H1 (cell line): Measurements from ENCODE around the gene KLK6. TPM values are rescaled to one million over a fixed set of nuclear protein-coding genes. Genes with fewer than 3 reads are reported as not detected.

Source experiments
- CTCF ChIA-PET: fragments of 300-600 bp; sonication (Branson Sonifier 250); formaldehyde crosslinking; loops from one replicate; lab custom pipeline; 2021; ENCODE audit not compliant: partially characterized antibody; lab: Charles Lee
- POLR2A ChIA-PET: fragments of 300-600 bp; sonication (Branson Sonifier 250); formaldehyde crosslinking; loops from one replicate; lab custom pipeline; 2021; ENCODE audit warnings: inconsistent platforms; ENCODE audit not compliant: partially characterized antibody; lab: Charles Lee
- DNase-seq, 2 experiments: peaks; one replicate each; pipeline versions ENCODE4 v3.0.0 to v3.0.0-alpha.2; 2010 to 2022; ENCODE audit warnings: low spot score in 2 of 2, low read depth in 1 of 2, mixed read lengths in 1 of 2
- FAIRE-seq: peaks from 2 replicates; lab custom pipeline; 2011; peaks lifted over from hg19 to GRCh38; lab: Jason Lieb, UNC
- H2AFZ ChIP-seq: 2 replicates; pipeline ENCODE4 v1.8.1; 2012; ENCODE audit warnings: low read length, inconsistent platforms
- H2AK5ac ChIP-seq: 2 replicates; pipeline ENCODE4 v1.6.1; 2013; ENCODE audit warnings: low read depth, low read length
- H2BK120ac ChIP-seq: replicated peaks from 2 replicates; pipeline ENCODE3; 2013; ENCODE audit warnings: low read depth, low read length, inconsistent platforms
- H2BK12ac ChIP-seq: 2 replicates; pipeline ENCODE4 v1.6.1; 2013; ENCODE audit warnings: low read depth, low read length
- H2BK15ac ChIP-seq: 2 replicates; pipeline ENCODE4 v1.6.1; 2013; ENCODE audit warnings: low read length
- H2BK20ac ChIP-seq: 2 replicates; pipeline ENCODE4 v1.6.1; 2013; ENCODE audit warnings: low read length
- H2BK5ac ChIP-seq: 2 replicates; pipeline ENCODE4 v1.6.1; 2013; ENCODE audit warnings: low read depth, low read length
- H3K14ac ChIP-seq: 2 replicates; pipeline ENCODE4 v1.6.1; 2013; ENCODE audit warnings: inconsistent platforms; ENCODE audit not compliant: insufficient read length
- H3K18ac ChIP-seq: 2 replicates; pipeline ENCODE4 v1.6.1; 2013; ENCODE audit warnings: low read length; ENCODE audit errors: extremely low read depth
- H3K23ac ChIP-seq: 2 replicates; pipeline ENCODE4 v1.6.1; 2013; ENCODE audit warnings: inconsistent platforms; ENCODE audit not compliant: insufficient read length
- H3K23me2 ChIP-seq: 2 replicates; pipeline ENCODE4 v1.6.1; 2013; ENCODE audit warnings: low read depth, low read length
- H3K27ac ChIP-seq: 2 replicates; pipeline ENCODE4 v1.6.1; 2011; ENCODE audit warnings: low read depth, low read length, inconsistent platforms
- H3K27me3 ChIP-seq, 4 experiments: replicated peaks in 1 of 4; 1 replicate in 1 of 4; 2 replicates in 3 of 4; pipeline versions ENCODE4 v1.6.1 to v1.8.1; 2011 to 2013; ENCODE audit warnings: low read length in 3 of 4, mild to moderate bottlenecking in 3 of 4, inconsistent platforms in 2 of 4, mixed read lengths in 2 of 4, moderate library complexity in 1 of 4; ENCODE audit not compliant: control insufficient read depth in 3 of 4, insufficient read depth in 3 of 4; ENCODE audit errors: extremely low read depth in 1 of 4
- H3K36me3 ChIP-seq, 4 experiments: 2 replicates each; pipeline versions ENCODE4 v1.6.1 to v1.8.1; 2011 to 2013; ENCODE audit warnings: mild to moderate bottlenecking in 4 of 4, low read length in 3 of 4, moderate library complexity in 2 of 4, control low read depth in 1 of 4, inconsistent platforms in 1 of 4; ENCODE audit not compliant: insufficient read depth in 4 of 4, control insufficient read depth in 2 of 4
- H3K4ac ChIP-seq: replicated peaks from 2 replicates; pipeline ENCODE3; 2013; ENCODE audit warnings: low read length, low read depth, mixed read lengths, inconsistent platforms; ENCODE audit not compliant: insufficient read length
- H3K4me1 ChIP-seq, 4 experiments: replicated peaks in 1 of 4; 1 replicate in 1 of 4; 2 replicates in 3 of 4; pipeline versions ENCODE4 v1.6.1 to v1.8.1; 2011 to 2013; ENCODE audit warnings: low read length in 3 of 4, inconsistent platforms in 2 of 4, mixed read lengths in 1 of 4; ENCODE audit not compliant: insufficient read depth in 4 of 4, control insufficient read depth in 3 of 4
- H3K4me2 ChIP-seq, 2 experiments: 2 replicates each; pipeline versions ENCODE4 v1.6.1 to v1.8.1; 2011 to 2013; ENCODE audit warnings: low read depth in 2 of 2, low read length in 2 of 2, control low read depth in 1 of 2, inconsistent platforms in 1 of 2, mild to moderate bottlenecking in 1 of 2; ENCODE audit not compliant: insufficient read depth in 1 of 2
- H3K4me3 ChIP-seq, 4 experiments: fragments of 200-600, 300-600 bp in 1 of 4; sonication (generic), shearing (Covaris generic), sonication (Bioruptor Twin) in 1 of 4; 2 replicates each; pipeline versions ENCODE4 v1.5.1 to v1.8.1; 2011 to 2016; ENCODE audit warnings: low read length in 4 of 4, low read depth in 3 of 4, control low read depth in 2 of 4, inconsistent platforms in 2 of 4, mild to moderate bottlenecking in 2 of 4, mixed read lengths in 1 of 4, moderate library complexity in 1 of 4; ENCODE audit not compliant: insufficient read depth in 2 of 4; ENCODE audit errors: extremely low read depth in 1 of 4
- H3K56ac ChIP-seq: replicated peaks from 2 replicates; pipeline ENCODE3; 2013; ENCODE audit warnings: low read depth, mild to moderate bottlenecking, mixed read lengths, low read length, inconsistent platforms; ENCODE audit not compliant: insufficient read length
- H3K79me1 ChIP-seq: 2 replicates; pipeline ENCODE4 v1.6.1; 2013; ENCODE audit warnings: low read depth, low read length, control low read depth
- H3K79me2 ChIP-seq, 2 experiments: 2 replicates each; pipeline versions ENCODE4 v1.6.1 to v1.8.1; 2012 to 2013; ENCODE audit warnings: low read length in 2 of 2, mild to moderate bottlenecking in 2 of 2, inconsistent platforms in 1 of 2; ENCODE audit not compliant: insufficient read depth in 2 of 2, control insufficient read depth in 1 of 2
- H3K9ac ChIP-seq, 4 experiments: replicated peaks in 1 of 4; 1 replicate in 1 of 4; 2 replicates in 3 of 4; pipeline versions ENCODE4 v1.6.1 to v1.8.1; 2011 to 2013; ENCODE audit warnings: low read depth in 3 of 4, low read length in 3 of 4, control low read depth in 2 of 4, mild to moderate bottlenecking in 2 of 4, moderate library complexity in 2 of 4, inconsistent platforms in 1 of 4; ENCODE audit errors: extremely low read depth in 1 of 4
- H3K9me3 ChIP-seq, 2 experiments: 2 replicates each; pipeline versions ENCODE4 v1.6.1 to v1.8.1; 2012 to 2013; ENCODE audit warnings: mild to moderate bottlenecking in 2 of 2, moderate library complexity in 2 of 2, control low read depth in 1 of 2, inconsistent platforms in 1 of 2, low read depth in 1 of 2, low read length in 1 of 2, mixed read lengths in 1 of 2; ENCODE audit not compliant: insufficient read depth in 2 of 2
- H4K20me1 ChIP-seq, 2 experiments: replicated peaks in 1 of 2; 2 replicates each; pipeline versions ENCODE3 to v1.8.1; 2011 to 2013; ENCODE audit warnings: inconsistent platforms in 2 of 2, low read length in 2 of 2, mild to moderate bottlenecking in 1 of 2; ENCODE audit not compliant: insufficient read depth in 2 of 2, control insufficient read depth in 1 of 2
- H4K5ac ChIP-seq: 2 replicates; pipeline ENCODE4 v1.6.1; 2013; ENCODE audit warnings: low read length, low read depth, mixed read lengths, inconsistent platforms; ENCODE audit not compliant: insufficient read length
- H4K8ac ChIP-seq: 2 replicates; pipeline ENCODE4 v1.8.0; 2013; ENCODE audit warnings: mild to moderate bottlenecking, moderate library complexity, low read length, inconsistent platforms; ENCODE audit not compliant: insufficient read depth; ENCODE audit errors: extremely low read depth
- H4K91ac ChIP-seq: replicated peaks from 2 replicates; pipeline ENCODE3; 2013; ENCODE audit warnings: low read length, mixed read lengths, inconsistent platforms; ENCODE audit not compliant: insufficient read length
- BCL11A ChIP-seq, 2 experiments: IDR thresholded peaks; one replicate each; pipeline ENCODE4 v1.6.1; 2011; ENCODE audit warnings: low read depth in 2 of 2, low read length in 2 of 2, mild to moderate bottlenecking in 2 of 2
- EGR1 ChIP-seq: IDR thresholded peaks from 2 replicates; pipeline ENCODE4 v1.6.1; 2011; ENCODE audit warnings: low read depth, low read length, borderline replicate concordance
- JUND ChIP-seq: IDR thresholded peaks from 2 replicates; pipeline ENCODE4 v1.6.1; 2011; ENCODE audit warnings: mild to moderate bottlenecking, improper control_type of control experiment, low read length
- POU5F1 ChIP-seq: IDR thresholded peaks from 2 replicates; pipeline ENCODE4 v1.6.1; 2011; ENCODE audit warnings: low read depth, mild to moderate bottlenecking, low read length, moderate library complexity
- SP2 ChIP-seq: IDR thresholded peaks from 2 replicates; pipeline ENCODE4 v1.6.1; 2012; ENCODE audit warnings: mild to moderate bottlenecking, low read length, inconsistent platforms
- TBP ChIP-seq: IDR thresholded peaks from 2 replicates; pipeline ENCODE4 v1.6.1; 2011; ENCODE audit warnings: low read depth, low read length, improper control_type of control experiment
- WGBS, 2 experiments: shearing (Covaris generic) in 1 of 2; methylation state at CpG; one replicate each; pipeline versions ENCODE4 v1.1.6 to v1.1.7; 2013 to 2015; ENCODE audit warnings: low lambda C conversion rate in 2 of 2, mixed read lengths in 2 of 2, inconsistent platforms in 1 of 2, low coverage in 1 of 2, missing lambda C conversion rate in 1 of 2; ENCODE audit not compliant: insufficient replicate concordance in 2 of 2, insufficient coverage in 1 of 2, insufficient read length in 1 of 2; ENCODE audit errors: extremely low coverage in 1 of 2, missing lambda C conversion rate in 1 of 2; 5-methylcytosine and 5-hydroxymethylcytosine counted together
- polyA plus RNA-seq, 7 experiments: library from polyadenylated mRNA; depleted of rRNA in 3 of 7; stranded (reverse) in 5 of 7; unstranded in 2 of 7; fragments of >200 nt in 5 of 7; fragments of 200-250 nt in 2 of 7; gene quantifications; 1 replicate in 5 of 7; 2 replicates in 1 of 7; 4 replicates in 1 of 7; pipeline versions ENCODE4 v1.2.1 to v1.2.3, GENCODE V29; 2011 to 2013; ENCODE audit warnings: missing spikeins in 2 of 7, mixed read lengths in 2 of 7
- total RNA-seq: library from RNA; stranded (reverse); fragmentation: NEBNext Ultra II Directional; extraction: Animal tissue kit (Norgen Biotek cat#: 25700); gene quantifications from 2 replicates; pipeline ENCODE4 v1.2.1, GENCODE V29; 2021
- TF ChIP-seq, protein P1 (sequence below): IDR thresholded peaks from 2 replicates; pipeline ENCODE4 v1.6.1; 2012; ENCODE audit warnings: inconsistent platforms
- TF ChIP-seq, protein P2 (sequence below): IDR thresholded peaks from 2 replicates; pipeline ENCODE4 v1.6.1; 2012; ENCODE audit warnings: low read length, inconsistent platforms

KLK6 gene
- total and polyA plus RNA-seq, 2 of the 8 experiments (the other 6 are each of a cell fraction or from before 2014, with no cell fraction given): 0.69 to 3.2 TPM

DNA sequence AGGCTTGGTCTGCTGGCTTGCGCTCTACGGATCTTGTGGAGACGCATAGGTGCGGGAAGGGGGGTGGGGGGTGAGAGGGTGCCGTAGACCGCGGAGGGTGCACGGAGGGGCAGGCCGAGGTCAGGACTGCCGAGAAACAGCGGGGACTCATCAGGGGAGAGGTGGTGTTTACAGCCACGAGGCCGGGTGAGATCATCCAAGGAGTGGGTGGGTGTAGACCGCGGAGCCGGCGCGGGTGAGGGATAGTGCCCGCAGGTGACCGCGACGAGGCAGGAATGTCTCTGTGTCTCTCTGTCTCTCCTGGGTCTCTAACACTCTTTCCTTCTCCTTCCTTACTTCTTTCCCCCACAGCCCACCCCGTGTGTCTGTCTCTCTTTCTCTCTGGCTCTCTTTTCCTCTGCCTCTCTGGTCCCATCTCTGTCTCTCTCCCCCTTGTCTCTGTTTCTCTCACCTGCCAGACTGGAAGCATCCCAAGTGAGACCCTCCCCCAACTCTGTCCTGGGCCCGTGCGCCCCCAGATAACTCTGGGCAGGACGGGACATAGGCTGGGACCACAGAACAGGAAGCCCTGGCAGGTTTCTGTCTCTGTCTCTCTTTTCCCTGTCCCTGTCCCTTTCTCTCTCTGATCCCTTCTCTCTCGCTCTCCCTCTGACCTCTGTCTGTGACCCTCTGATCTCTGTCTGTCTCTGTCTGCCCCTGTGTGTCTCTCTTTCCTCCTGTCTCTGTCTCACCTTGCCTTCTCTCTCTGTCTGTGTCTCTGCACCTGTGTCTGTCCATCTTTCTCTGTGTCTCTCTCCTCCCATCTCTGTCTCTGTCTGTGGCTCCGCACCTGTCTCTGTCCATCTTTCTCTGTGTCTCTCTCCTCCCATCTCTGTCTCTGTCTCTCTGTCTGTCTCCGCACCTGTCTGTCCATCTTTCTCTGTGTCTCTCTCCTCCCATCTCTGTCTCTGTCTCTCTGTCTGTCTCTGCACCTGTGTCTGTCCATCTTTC is 56.4 kb downstream of the KLK6 start:
- H2BK15ac ChIP-seq: no peak overlapping the region
- H3K9me3 ChIP-seq: no peaks in the 10 kb centered on the region
- H4K8ac ChIP-seq: peak overlapping the region; percentile 84
- no peak overlapping the region for H2BK20ac ChIP-seq
- no peaks in the 10 kb centered on the region for H3K36me3 ChIP-seq
- 37% methylated on average over 12 of the region's 29 CpGs; no CpG with 5 or more reads in 1 of the 2 experiments for WGBS, 2 experiments
- peaks cover 16% of the 10 kb centered on the region for H3K23me2 ChIP-seq
- ChIA-PET POLR2A (interaction anchor here (5.3 kb wide), 1 partner anchor 110 kb away, joined by 36 read pairs; no protein-coding TSS in a partner anchor), CTCF (interaction anchor here (2.3 kb wide), 1 partner anchor 9 kb away, joined by 17 read pairs; no protein-coding TSS in a partner anchor)
- H3K14ac ChIP-seq: no peak overlapping the region
- H3K18ac ChIP-seq: no peak overlapping the region; the same call in 1 of the 2 replicates
- no peaks in the 10 kb centered on the region for H3K79me2 ChIP-seq
- no peak overlapping the region for H3K27ac ChIP-seq
- H2AFZ ChIP-seq: peak overlapping the region; percentile 56; the same call in 1 of the 2 replicates
- H3K23ac ChIP-seq: no peak overlapping the region
- H4K20me1 ChIP-seq: peaks cover 0 to 2% of the 10 kb centered on the region in 2 experiments
- H3K56ac ChIP-seq: no peak overlapping the region
- no peak overlapping the region for H2BK5ac ChIP-seq
- H2BK120ac ChIP-seq: no peak overlapping the region
- H3K4me1 ChIP-seq: peaks cover 0 to 12% (median 7%) of the 10 kb centered on the region in 4 experiments; a peak in 5 of 7 replicates
- FAIRE-seq (no peak), DNase-seq (no peak)
- H4K5ac ChIP-seq: no peak overlapping the region
- H3K4me2 ChIP-seq: peak overlapping the region; percentile 80 to 91
- no peaks in the 10 kb centered on the region for H3K79me1 ChIP-seq
- H3K27me3 ChIP-seq: peaks cover 21 to 42% (median 33%) of the 10 kb centered on the region in 4 experiments
- H4K91ac ChIP-seq: no peak overlapping the region
- H3K4ac ChIP-seq: no peak overlapping the region
- H3K4me3 ChIP-seq: peak overlapping the region; percentile 12 to 55 (median 20); a peak in 6 of 8 replicates
- no peak overlapping the region for H2BK12ac ChIP-seq
- no peak overlapping the region for H3K9ac ChIP-seq
- no peak overlapping the region for H2AK5ac ChIP-seq
- TF ChIP-seq POU5F1: no peak
- no peak for TF ChIP-seq BCL11A (IDR thresholded peaks at IDR 0.05; ENCODE audit: low read depth in 2 of 2, low read length in 2 of 2)
- no peak for TF ChIP-seq JUND
- TF ChIP-seq EGR1: no peak
- TF ChIP-seq, protein P1, sequence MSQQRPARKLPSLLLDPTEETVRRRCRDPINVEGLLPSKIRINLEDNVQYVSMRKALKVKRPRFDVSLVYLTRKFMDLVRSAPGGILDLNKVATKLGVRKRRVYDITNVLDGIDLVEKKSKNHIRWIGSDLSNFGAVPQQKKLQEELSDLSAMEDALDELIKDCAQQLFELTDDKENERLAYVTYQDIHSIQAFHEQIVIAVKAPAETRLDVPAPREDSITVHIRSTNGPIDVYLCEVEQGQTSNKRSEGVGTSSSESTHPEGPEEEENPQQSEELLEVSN: no peak
- no peak for TF ChIP-seq SP2
- TF ChIP-seq TBP: no peak
- TF ChIP-seq, protein P2, sequence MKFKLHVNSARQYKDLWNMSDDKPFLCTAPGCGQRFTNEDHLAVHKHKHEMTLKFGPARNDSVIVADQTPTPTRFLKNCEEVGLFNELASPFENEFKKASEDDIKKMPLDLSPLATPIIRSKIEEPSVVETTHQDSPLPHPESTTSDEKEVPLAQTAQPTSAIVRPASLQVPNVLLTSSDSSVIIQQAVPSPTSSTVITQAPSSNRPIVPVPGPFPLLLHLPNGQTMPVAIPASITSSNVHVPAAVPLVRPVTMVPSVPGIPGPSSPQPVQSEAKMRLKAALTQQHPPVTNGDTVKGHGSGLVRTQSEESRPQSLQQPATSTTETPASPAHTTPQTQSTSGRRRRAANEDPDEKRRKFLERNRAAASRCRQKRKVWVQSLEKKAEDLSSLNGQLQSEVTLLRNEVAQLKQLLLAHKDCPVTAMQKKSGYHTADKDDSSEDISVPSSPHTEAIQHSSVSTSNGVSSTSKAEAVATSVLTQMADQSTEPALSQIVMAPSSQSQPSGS: no peak
